GM12875 (cell line): ENCODE measurements around the gene WDR76.

Experiments used
- H3K4me3 ChIP-seq: one replicate; pipeline ENCODE4 v1.5.1; 2011; ENCODE audit warnings: low read depth, low read length, control low read depth
- CTCF ChIP-seq: IDR thresholded peaks from 2 replicates; pipeline ENCODE4 v1.5.1; 2011; ENCODE audit warnings: low read depth, mild to moderate bottlenecking, control low read depth, inconsistent platforms, low read length, moderate library complexity, borderline replicate concordance; ENCODE audit not compliant: insufficient read depth

The WDR76 gene

GRCh38 chr15:43916326-43916660 is 89.5 kb downstream of the WDR76 start:
- TF ChIP-seq CTCF = no peak
- H3K4me3 ChIP-seq = no peak overlapping the region
